ENCODE measurements around the gene LIFR.

LIFR gene

DNA sequence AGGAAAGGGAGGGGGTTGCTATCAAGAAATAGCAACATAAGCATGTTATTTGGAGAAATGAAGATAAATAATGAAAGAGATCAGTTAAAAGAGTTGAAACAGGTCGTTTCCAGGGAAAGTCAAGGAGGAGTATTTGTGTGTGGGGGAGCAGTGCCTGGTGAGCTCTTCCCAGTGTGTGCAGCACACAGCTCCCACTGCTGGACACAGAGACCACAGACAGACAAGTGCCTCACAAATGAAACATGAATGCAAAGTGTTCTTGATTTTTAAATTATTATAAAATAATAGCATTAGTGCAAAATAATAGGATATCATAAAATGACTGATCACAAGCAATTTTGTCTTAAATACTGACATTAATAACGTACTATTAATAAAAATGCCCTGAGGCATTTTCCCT is 40.8 kb downstream of the LIFR start:
- DNase-seq = no peak

DNA sequence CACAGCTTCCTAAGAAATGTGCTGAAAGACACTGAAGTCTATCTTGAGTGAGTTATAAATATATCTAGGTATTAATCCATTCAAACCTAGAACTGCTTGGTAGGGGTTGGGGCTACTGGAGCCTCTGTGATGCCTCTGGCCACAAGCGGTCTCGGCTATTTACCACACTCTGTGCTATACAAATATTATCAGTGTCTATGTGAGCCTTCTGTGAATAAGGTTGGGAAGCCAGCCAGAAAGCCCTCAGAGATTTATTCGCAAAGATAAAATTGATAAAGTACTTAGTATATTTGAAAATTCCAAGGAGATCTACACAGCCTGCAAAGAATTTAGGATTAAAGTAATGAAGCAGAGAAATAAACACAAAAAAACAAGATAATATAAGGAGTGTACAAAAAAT is 41.4 kb downstream of the LIFR start:
- DNase-seq = no peak

DNA sequence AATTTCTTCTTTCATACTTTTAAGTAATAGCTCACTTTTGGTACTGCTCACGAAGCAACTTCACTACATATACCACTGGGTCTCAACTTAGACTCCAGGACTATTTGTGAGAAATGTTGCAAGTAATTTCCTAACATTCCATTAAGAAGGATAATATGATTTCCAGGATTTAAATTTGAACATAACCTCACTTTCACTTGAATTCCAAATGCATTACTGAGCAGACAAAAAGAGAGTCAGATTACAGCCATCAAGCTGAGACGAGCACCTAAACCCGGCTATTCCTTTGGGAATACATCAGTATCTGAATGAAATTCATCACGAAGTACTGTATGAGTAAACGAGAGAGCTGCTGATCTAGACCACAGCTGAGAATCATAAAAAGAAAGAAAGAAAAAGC is 47.3 kb downstream of the LIFR start:
- DNase-seq = no peak

DNA sequence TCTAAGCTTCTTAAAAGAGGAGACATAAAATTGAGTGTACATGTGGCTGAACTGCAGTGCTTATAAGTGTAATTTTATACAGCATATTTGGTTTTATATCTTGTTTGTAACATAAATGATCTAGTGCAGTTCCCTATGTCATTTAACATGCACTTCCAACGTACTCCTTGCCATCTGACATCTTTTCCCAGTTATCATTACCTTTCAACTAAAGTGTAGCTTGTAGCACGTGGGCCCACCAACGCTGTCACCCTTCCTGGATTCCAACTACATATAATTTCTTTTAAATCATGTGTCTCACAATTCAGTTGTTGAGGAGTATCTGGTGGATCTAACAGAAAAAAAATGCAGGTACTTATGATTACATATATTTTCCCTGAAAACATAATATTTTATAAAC is 50.1 kb downstream of the LIFR start:
- DNase-seq = no peak

DNA sequence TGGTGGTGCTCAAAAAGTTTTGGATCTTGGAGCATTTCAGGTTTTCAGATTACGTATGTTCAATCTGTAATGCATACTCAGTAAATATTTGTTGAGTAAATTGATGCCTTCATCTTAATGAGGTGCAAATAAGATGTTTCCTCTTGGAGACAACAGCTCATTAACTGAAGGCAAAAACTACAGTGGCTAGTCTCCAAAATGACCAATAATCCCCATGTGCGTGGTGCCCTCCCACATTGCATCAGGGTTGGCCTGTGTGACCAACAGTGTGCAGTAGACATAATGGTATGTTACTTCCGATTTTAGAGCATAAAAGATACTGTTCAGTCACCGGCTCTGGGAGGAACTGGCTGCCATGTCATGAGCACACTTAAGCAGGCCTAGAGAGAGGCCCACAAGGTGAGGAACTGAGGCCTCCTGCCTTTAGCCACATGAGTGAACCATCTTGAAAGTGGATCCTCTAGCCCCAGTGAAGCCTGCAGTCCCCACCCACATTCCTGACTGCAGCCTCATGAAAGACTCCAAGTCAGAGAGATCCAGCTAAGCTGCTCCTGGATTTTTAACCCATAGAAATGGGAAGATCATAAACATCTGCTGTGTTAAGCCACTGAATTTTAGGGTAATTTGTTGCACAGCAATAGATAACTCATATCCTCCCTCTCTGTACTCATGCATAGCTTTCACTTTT is 55.7 kb downstream of the LIFR start:
- DNase-seq = no peak

DNA sequence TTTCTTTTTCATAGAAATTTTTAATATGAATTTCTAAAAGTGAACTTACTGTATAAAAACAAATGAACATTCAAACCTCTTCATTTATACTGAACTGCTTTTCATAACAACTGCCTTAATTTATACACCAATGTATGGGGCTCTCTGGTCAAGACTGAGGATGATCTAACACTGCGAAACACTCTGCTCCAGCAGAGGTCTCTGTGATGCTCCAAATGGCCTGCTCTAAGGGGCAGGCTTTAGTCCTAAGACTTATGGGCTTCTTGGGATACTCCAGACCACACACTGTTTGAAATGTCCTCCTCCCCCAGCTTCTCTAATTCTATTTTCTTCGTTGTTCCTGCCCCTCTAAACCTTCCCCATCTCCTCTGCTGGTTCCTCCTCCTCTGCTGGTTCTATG is 58.5 kb downstream of the LIFR start:
- DNase-seq = no peak

DNA sequence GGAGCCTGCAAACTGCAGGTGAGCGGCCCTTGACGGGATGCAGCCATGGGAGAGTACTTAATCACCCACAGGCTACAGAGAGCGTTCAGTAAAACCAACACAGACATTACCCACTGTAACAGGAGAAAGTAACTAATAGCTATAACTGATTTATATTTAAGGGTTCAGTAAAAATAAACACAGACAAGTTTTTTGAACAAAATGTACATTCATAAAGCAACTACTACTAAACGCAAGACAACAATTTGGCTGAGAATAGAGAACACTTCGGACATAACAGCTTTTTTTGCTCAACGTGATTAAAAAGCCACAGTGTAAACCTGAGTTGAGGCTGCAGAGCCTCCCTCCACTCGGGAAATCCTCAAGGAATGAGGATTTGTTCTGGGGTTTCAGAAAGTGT is 61.7 kb downstream of the LIFR start:
- no peak for DNase-seq

DNA sequence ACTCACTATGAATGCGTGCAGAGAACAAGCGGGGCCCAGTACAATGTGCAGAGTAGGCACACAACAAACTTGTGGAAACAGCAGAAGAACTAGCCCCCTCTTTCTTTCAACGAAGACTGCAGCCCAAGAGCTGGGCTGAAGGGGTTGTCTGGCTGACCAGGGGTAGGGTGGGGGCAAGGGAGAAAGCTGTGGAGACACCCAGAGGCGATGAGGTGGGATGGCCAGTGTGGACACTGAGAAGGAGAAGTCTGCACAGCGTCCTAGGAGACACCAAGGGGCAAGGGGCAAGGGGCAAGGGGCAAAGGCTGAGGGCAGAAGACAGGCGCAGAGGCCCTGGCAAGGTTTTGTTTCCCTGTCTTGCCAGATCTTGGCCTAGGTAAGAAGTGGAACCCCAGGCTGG is 62.3 kb downstream of the LIFR start:
- DNase-seq = no peak

DNA sequence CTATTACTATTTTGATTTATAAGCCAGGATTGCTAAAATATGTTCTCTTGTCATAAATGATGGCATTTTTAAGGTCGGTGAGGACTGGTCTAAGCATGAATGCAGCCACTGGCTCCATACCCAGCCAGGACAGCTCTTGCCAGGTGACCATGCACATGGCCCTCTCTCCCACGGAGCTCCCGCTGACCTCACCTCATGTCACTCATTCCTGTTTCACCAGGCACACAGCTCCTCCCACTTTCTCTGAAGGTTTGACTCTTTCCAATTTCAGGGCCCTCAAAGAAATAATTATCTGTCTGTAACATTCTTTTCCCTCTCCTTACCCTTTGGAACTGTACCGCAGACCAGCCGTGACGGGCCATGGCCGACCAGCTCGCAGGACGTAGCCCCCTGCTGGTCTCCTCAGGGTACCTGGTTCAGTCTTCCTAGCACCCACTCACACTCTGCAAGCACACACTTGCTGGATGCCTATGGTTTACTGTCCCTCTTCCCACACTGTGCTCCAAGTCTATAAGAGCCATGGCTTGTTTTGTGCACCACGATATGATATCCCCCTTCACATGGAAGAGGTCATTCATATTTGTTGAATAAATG is 72.5 kb downstream of the LIFR start:
- no peak for DNase-seq

DNA sequence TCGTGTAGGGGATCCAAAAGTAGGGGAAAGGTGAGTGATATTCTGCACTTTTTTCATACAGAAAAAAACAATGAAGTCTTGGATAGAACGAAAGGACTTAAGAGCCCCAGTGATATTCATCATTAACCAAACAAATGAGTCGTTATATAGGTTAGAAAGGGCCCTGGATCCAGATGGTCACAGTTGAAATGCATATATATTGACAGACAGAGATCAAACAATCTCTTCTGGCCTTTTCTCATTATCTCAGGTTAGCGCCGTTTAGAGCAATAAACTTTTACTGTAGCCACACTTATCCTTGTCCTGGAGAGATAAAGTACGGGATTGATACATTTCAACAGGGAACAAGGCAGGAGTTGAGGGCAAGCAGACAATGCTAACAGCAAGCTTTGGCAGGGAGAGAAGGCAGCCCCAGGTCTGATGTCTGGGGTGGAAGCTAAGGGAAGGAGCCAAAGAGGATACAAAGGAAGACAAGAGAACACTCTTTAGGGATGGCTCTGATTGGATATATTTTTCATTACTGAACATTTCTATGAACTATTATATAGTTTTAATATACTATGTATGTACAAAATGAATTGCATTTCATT is 77.0 kb downstream of the LIFR start:
- DNase-seq = no peak

DNA sequence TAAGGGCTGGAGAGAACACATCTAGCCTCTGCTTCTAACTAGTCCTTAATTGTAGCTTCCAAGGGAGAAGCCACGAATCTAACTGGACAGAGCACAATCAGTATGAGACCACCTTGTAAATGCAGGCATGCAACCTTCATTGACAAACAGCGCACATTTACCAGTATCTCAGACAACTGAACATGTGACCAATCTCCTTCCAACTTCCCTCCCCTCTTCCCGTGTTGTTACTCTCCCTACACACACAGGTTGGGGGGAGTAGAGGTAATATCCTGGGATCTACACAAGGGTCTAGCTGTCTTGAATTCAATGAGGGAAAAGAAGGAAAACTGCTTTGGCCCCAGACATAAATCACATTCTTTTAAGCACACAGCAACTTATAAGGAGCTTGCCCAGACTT is 77.6 kb downstream of the LIFR start:
- DNase-seq = no peak

DNA sequence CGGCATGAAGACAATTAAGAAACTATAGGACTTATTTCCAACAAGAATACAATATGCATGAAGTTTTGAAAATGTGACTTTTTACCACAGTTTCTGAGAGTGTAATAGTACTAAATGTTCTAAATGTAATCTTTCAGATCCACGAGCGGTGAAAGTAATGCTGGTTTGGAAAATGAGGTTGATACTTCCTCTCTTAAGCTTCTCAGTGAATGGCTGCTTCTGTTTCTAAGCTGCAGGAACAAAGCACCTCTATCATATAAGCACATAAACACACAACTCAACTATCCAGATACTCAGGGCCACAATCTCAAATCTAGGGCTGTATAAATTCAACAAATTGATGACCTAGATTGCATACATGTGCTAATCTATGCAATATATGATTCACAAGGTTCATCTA is 78.3 kb downstream of the LIFR start:
- DNase-seq = no peak

DNA sequence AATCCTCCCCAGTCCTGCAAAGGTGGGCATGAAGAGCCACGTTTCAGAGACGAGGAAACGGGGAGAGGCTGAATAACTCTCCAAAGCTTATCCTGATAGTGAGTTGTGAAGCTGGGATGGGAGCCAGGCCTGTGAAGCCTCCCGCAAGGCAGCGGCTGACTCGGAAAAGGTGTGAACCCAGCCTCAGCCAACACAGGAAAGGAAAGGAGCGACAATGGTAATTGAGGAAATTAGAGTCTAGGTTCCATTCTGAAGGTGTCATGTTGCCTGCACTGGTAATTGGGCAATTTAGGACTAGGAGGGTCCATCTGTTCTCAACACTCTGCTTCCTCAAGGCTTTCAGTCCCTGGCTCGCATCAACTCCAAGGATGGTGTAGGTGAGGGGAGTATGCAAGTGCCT is 83.4 kb downstream of the LIFR start:
- DNase-seq = peak; percentile 81

DNA sequence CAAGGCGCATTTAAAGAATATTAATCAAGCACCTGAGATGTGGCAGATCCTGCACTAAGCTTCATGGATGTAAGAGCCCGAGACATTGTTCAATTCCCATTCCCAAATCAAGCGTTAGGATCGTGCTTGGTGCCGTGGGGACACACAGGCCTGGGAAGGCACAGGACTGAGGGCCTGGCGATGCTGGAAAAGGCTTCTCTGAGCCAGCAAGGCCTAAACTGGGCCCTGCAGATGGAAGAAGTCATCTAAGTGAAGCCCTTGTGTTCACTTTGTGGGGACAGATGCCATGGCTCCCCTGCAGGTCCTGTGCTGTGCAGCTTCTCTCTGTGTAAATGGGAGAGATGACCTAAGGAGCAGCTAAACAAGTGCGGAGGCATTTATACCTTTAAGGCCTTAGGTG is 83.9 kb downstream of the LIFR start:
- no peak for DNase-seq

DNA sequence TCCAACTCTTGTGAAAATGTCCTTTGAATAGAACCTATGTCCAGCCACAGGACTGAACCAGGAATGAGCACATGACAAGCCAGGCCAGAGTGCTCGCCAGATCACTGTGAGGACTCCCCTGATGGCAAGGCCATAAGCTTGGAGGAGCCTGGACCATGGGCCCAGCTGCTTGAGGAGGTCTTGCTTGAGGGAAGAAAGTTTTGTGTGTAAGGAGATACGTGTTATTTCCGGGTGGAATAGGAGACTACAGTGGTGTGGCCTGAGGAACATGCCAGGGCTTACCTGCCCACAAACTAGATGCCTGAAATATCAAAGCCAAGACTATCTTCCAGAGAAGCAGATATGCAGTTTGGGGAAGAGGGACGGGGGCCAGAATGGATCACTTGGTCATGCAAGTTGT is 84.7 kb downstream of the LIFR start:
- DNase-seq = no peak

DNA sequence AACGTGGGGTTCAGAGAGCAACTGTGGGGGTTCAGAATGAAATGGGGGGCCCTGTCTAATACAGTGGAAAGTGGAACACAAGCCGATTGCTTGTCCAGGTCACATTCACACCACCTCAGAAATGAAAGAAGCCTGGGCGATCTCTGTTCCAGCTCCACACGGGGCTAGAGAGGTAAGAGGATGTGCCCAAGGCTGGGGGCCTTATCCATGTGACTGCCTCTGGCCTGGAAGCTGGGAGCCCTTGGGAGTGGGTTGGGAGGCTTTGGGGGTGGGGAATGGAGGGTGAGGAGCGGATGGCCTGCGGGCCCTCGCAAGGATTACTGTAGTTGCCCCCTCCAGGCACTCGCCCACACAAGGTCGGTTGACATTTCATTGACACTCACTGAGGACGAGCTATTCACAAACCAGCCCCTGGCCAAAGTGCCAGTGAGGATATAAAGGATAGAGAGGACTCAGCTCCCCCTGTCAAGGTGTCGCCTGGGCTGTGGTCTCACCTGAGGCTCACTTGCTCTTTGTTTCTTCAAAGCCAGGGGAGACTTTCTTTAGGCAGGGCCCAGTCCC is 86.7 kb downstream of the LIFR start:
- no peak for DNase-seq

DNA sequence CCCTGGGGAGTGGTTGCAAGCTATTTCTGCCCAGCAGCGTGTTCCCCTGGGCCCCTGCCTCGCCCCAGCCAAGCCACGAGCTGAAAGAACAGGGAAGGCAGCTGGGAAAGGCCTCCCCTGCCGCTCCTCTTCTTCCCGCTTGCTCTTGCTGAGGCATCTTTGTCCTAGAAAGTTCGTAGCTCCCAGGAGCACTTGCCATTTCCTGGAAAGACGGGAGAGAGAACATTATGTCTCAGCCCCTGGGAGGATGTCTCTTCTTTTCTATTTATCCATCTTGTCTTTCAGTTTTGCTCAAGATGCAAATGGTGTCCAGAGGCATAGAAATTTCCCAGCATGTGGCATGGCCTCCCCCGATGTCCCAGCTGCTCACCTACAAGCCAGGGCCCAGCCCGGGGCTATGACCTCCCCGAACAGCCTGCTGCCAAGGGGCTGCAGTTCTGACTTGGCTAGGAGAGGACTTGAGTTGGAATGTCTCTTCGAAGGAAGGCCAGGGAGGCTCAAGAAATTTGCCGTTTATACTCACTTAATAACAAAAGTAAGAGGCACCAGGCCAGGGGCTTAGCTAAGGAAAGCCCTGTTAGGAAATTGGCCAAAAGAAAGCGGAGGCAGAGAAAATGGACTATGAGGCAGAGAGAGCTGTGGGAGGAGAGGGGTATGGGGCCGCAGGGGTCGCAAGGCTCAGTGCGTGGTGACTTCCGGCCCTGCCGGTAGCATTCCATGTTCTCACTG is 87.3 kb downstream of the LIFR start:
- no peak for DNase-seq

DNA sequence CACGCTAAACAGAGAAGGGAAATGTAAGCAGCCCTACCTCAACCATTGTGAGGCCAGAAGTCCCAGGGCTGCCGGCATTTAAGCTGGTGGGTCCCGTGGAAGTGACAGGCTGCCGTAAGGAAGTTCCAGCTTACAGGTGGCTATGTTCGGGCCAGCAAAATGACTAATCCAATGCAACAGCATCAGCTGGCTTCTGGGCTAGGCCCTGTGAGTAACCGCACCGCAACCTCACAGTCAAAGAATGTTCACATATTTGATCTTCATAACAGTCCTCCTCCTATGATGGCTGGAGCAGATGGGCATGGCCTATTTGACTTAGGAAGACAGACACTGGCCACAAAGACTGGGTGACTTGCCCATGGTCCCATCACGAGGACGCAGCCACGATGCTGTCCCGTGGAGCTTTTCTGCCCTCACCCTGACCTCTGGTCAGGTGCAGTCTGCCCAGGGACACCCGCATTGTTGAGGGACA is 88.2 kb downstream of the LIFR start:
- no peak for DNase-seq

DNA sequence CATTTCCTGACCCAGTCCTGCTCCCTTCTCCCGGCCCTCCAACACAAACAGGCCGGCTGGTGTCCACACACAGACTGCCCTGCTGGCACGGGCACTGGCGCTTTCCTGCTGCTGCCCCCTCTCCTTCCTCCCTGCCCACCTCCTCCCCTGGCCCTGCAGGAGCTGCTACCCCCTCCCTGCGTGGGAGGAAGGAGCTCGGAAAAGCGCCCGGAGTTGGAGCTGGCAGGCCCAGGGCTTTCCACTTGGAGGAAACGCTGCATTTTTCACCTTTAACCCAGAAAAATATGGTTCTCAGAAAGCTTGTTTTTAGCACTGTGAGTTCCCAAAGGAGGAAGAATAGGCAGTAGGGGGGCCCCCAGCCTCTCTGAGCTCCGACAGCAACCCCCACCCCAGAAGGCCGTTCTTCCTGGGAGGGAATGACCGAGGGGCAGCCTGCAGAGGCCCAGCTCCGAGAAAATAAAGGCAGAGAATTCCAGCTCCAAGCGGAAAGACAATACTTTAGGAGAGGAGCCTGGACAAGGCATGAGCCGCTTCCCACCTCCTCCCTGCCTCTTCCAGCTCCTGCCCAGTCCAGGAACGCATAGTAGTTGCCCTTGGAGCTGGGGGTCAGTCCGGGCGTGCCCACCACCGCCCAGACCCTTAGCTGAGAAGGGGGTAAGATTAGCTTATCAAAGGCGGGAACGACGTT is 88.9 kb downstream of the LIFR start:
- DNase-seq = no peak

DNA sequence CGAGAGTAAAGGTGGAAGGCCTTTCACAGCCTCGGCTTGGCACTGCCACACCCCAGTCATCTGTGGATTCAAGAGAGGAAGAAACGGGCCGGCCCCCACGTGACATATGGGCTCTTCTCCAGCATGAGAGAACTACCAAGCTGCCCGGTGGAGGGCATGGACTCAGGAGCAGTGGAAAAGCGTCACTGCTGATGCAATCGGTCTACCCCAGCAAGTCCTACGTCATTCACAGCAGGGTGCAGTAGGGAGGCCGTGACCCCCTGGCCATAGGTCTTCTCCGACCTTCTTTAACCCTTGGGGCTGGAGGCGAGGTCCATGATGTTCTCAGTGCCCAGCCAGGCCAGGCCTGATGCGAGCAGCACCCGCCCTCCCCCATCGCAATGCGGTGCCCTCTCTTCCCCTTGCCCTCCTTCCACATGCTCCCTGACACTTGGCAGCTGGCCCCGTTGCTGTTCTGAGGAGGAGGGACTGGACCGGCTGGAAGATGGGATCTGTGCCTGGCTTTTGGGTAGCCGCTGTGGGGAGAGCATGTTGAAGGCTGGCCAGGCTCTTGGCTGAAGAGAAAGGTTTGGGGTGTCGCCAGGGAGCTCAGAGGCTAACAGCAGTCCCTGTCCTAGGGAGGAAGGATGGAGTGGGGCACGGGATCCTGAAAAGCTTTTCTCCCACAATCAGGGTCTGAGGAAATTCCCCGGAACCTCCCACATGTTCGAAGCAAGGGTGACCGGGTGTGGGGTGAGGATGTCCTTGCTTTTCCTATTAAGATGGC is 89.8 kb downstream of the LIFR start:
- no peak for DNase-seq

DNA sequence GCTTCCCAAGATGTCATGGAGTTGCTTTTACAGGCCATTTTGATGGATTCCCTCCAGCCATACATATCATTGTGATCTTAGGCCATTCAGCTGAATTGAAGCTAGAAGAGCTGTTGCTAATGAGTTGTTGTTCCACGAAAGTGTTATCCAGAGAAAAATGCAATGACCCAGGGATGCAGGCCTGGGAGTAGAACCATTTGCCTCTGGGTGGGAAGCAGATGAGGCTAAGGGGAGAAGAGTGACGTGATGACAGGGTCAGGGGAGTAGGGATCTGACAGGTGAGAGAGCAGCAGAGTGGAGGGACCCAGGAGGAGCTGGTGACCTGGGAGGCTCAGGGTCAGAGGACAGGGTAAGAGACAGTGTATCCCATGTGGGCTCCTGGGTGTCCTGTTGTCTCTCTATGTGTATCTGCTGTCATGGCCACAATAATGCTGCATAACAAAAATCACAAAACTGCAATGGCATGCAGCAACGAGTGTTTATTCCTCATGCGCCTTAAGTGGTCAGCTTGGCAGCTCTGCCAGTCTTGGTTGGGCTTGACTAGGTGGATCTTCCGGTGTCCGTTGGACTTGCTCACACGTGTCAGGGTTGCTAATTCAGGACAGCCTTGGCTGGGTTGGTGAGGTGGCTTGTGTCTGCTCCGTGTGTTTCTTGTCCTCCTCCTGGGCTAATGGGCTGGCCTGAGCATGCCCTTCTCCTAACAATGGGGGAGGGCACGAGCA is 90.6 kb downstream of the LIFR start:
- DNase-seq = no peak

DNA sequence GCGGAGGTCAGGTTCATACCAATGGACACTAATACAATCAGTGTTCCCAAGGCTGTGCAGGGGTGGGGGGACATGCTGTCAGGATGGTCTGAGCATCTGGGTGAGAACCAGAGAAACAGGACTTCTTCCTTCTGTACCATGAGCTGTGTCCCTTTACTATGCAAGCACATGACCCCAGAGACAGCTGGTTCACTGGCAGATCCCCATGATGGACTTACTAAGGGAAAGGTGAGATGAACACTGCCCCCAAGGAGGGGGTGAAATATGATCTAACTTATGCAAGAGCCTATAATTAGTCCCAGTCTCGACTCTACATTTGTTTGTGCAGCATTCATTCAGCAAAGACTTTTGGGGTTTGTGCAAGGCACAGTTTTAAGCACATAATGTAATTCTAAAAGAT is 91.4 kb downstream of the LIFR start:
- DNase-seq = no peak
